T-helper 1 cell (primary cell): ENCODE measurements around the gene SKOR1.

ENCODE experiments used
- DNase-seq, 5 donors: peaks; one replicate each; pipeline ENCODE4 v3.0.0-alpha.2; 2012 to 2020
- total RNA-seq, 4 donors: gene quantifications; one replicate each; lab custom pipeline; 2026; lab: John Stamatoyannopoulos, UW

Gene SKOR1
- 1.2 to 1.9 (median 1.5) reads per million in 4 donors for total RNA-seq

GRCh38 chr15:67824976-67825880 is at the start of gene SKOR1:
SKOR1 (plus strand) TSS chr15:67825509; CDS start chr15:67825603, 94 bp downstream.
- no peak for DNase-seq

GRCh38 chr15:67775998-67776397 is 49.3 kb upstream of the SKOR1 start:
- DNase-seq: no peak

- no peak for DNase-seq
These were observed 48.7 kb upstream of the SKOR1 start for GRCh38 chr15:67776600-67776999.

- no peak for DNase-seq
These were observed 48.2 kb upstream of the SKOR1 start for GRCh38 chr15:67777071-67777470.

- no peak for DNase-seq
These were observed 47.5 kb upstream of the SKOR1 start for GRCh38 chr15:67777773-67778172.

- DNase-seq: no peak
These were observed 46.3 kb upstream of the SKOR1 start for GRCh38 chr15:67778968-67779548.

- no peak for DNase-seq
These were observed 45.7 kb upstream of the SKOR1 start for GRCh38 chr15:67779549-67780111.

- DNase-seq: no peak
These were observed 44.2 kb upstream of the SKOR1 start for GRCh38 chr15:67781061-67781460.

GRCh38 chr15:67781907-67782690 is 43.2 kb upstream of the SKOR1 start:
- no peak for DNase-seq

- no peak for DNase-seq
These were observed 42.7 kb upstream of the SKOR1 start for GRCh38 chr15:67782691-67782991.

- peak in 3 of 5 donors; percentile 10 to 72 (median 27) for DNase-seq
These were observed 42.0 kb upstream of the SKOR1 start for GRCh38 chr15:67783303-67783702.

- DNase-seq: peak in 1 of 5 donors; percentile 48
These were observed 41.1 kb upstream of the SKOR1 start for GRCh38 chr15:67784090-67784781.

- DNase-seq: no peak
These were observed 40.4 kb upstream of the SKOR1 start for GRCh38 chr15:67784856-67785430.

GRCh38 chr15:67785431-67785830 is 39.9 kb upstream of the SKOR1 start:
- no peak for DNase-seq

GRCh38 chr15:67786646-67787045 is 38.7 kb upstream of the SKOR1 start:
- DNase-seq: no peak

GRCh38 chr15:67788986-67789385 is 36.3 kb upstream of the SKOR1 start:
- no peak for DNase-seq

GRCh38 chr15:67790610-67791319 is 34.5 kb upstream of the SKOR1 start:
- no peak for DNase-seq

- DNase-seq: no peak
These were observed 32.9 kb upstream of the SKOR1 start for GRCh38 chr15:67792250-67792942.

GRCh38 chr15:67794832-67795574 is 30.3 kb upstream of the SKOR1 start:
- no peak for DNase-seq
